SU-DHL-6 (cell line): ENCODE results near the gene CHD6.

ENCODE experiments used
- H2AFZ ChIP-seq: fragments of 200-600 bp; sonication (generic); 2 replicates; pipeline ENCODE4 v1.6.1; 2014; ENCODE audit warnings: low read depth, mild to moderate bottlenecking, moderate library complexity, mixed read lengths, antibody characterized with exemption, low read length; ENCODE audit not compliant: severe bottlenecking
- H3F3A ChIP-seq: fragments of 200-600 bp; shearing (Covaris generic); 2 replicates; pipeline ENCODE4 v1.6.0; 2016; ENCODE audit warnings: antibody characterized with exemption, mild to moderate bottlenecking; ENCODE audit not compliant: insufficient read depth
- H3K27ac ChIP-seq: fragments of 200-600 bp; sonication (generic); 2 replicates; pipeline ENCODE4 v1.5.1; 2016; ENCODE audit warnings: low read depth, mild to moderate bottlenecking, low read length, moderate library complexity, mixed read lengths
- H3K27me3 ChIP-seq: fragments of 200-600 bp; sonication (generic), shearing (Covaris generic); 2 replicates; pipeline ENCODE4 v1.6.0; 2014; ENCODE audit warnings: mild to moderate bottlenecking, low read length
- H3K36me3 ChIP-seq: fragments of 200-600 bp; sonication (generic); 2 replicates; pipeline ENCODE4 v1.6.1; 2014; ENCODE audit warnings: mild to moderate bottlenecking, low read length, mixed read lengths
- H3K4me2 ChIP-seq: fragments of 300-600, 200-600 bp; shearing (Covaris generic), sonication (generic); 2 replicates; pipeline ENCODE4 v1.6.0; 2014; ENCODE audit warnings: low read length, low read depth, mild to moderate bottlenecking; ENCODE audit not compliant: poor library complexity, severe bottlenecking
- H3K4me3 ChIP-seq: fragments of 200-600 bp; sonication (generic); 2 replicates; pipeline ENCODE4 v1.5.1; 2014; ENCODE audit warnings: antibody characterized with exemption, low read length, mild to moderate bottlenecking, mixed read lengths; ENCODE audit not compliant: insufficient read depth, poor library complexity, severe bottlenecking
- H3K79me2 ChIP-seq: fragments of 200-600 bp; sonication (generic); 2 replicates; pipeline ENCODE4 v1.6.1; 2014; ENCODE audit warnings: mild to moderate bottlenecking, low read length, moderate library complexity; ENCODE audit not compliant: insufficient read depth
- H3K9ac ChIP-seq: fragments of 200-600 bp; sonication (generic); 2 replicates; pipeline ENCODE4 v1.7.0; 2014; ENCODE audit warnings: mild to moderate bottlenecking, low read length
- H3K9me2 ChIP-seq: fragments of 200-600 bp; sonication (generic); replicated peaks from 2 replicates; pipeline ENCODE4 v1.6.1; 2014; ENCODE audit warnings: low read length; ENCODE audit not compliant: insufficient read depth
- H3K9me3 ChIP-seq: fragments of 200-600 bp; sonication (generic); 2 replicates; pipeline ENCODE4 v1.6.1; 2014; ENCODE audit warnings: low read length, mixed read lengths; ENCODE audit not compliant: insufficient read depth
- H4K20me1 ChIP-seq: fragments of 200-600 bp; sonication (generic); 2 replicates; pipeline ENCODE4 v1.6.1; 2014; ENCODE audit warnings: low read depth, mild to moderate bottlenecking, antibody characterized with exemption, low read length, moderate library complexity, mixed read lengths
- EZH2phosphoT487 ChIP-seq: fragments of 200-600 bp; sonication (generic), shearing (Covaris generic); conservative IDR thresholded peaks from 2 replicates; pipeline ENCODE4 v1.6.1; 2018; ENCODE audit warnings: mild to moderate bottlenecking, antibody characterized with exemption, low read length, moderate library complexity, mixed read lengths
- TF ChIP-seq, protein P1 (sequence below): fragments of 200-600 bp; sonication (generic); IDR thresholded peaks from one replicate; pipeline ENCODE4 v1.5.1; 2017; ENCODE audit warnings: antibody characterized with exemption, mild to moderate bottlenecking, low read length, moderate library complexity; ENCODE audit not compliant: insufficient read depth, poor library complexity, severe bottlenecking

The CHD6 gene, protein sequence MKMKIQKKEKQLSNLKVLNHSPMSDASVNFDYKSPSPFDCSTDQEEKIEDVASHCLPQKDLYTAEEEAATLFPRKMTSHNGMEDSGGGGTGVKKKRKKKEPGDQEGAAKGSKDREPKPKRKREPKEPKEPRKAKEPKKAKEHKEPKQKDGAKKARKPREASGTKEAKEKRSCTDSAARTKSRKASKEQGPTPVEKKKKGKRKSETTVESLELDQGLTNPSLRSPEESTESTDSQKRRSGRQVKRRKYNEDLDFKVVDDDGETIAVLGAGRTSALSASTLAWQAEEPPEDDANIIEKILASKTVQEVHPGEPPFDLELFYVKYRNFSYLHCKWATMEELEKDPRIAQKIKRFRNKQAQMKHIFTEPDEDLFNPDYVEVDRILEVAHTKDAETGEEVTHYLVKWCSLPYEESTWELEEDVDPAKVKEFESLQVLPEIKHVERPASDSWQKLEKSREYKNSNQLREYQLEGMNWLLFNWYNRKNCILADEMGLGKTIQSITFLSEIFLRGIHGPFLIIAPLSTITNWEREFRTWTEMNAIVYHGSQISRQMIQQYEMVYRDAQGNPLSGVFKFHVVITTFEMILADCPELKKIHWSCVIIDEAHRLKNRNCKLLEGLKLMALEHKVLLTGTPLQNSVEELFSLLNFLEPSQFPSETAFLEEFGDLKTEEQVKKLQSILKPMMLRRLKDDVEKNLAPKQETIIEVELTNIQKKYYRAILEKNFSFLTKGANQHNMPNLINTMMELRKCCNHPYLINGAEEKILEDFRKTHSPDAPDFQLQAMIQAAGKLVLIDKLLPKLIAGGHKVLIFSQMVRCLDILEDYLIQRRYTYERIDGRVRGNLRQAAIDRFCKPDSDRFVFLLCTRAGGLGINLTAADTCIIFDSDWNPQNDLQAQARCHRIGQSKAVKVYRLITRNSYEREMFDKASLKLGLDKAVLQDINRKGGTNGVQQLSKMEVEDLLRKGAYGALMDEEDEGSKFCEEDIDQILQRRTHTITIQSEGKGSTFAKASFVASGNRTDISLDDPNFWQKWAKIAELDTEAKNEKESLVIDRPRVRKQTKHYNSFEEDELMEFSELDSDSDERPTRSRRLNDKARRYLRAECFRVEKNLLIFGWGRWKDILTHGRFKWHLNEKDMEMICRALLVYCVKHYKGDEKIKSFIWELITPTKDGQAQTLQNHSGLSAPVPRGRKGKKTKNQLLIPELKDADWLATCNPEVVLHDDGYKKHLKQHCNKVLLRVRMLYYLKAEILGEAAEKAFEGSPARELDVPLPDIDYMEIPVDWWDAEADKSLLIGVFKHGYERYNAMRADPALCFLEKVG (N-terminal part only)

DNA sequence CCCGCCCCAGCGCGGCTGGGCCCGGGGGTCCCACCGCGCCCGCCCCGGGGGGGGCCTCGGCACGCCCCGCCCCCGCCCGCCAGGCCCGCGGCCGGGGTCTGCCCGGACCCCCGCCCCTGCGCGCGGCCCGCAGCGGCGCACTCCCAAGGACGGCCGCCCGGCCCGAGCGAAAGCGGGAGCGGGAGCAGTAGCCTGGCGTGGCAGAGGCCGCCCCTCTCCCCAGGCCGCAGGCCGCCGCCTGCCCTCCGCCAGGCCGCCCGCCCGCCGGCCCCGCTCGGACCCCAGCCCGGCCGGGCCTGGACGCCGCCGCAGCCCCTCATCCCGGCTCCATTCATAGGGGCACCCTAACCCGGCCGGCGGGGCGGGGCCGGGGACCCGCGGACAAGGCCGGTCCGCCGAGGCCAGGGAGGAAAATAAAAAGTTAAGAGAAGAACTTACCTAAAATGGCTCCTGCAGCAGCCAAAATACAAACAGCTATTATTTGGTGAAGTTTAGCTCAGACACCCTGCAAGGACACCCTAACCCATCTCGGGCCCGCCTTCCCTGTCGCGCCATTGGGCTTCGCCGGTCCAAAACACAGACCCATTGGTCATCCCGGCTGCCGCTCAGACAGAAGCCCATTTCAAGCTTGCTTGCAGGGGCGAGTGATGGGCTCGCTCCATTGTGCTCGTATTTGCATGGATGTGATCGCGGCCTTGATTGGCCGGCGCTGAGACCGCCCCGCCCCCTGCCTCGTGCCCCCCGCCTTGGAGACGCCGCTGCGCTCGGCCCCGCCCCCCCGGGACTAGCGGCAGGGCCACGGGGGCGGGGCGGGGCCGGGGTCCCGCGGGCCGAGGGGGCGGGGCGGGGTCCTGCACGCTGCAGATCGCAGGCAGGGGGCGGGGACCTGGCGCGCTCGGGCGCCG lies at the start of gene CHD6:
Gene CHD6 (minus strand): TSS at position 476 of the 905 bp plus-strand sequence. CDS start 67,040 bp downstream, outside the sequence.
- Histone ChIP-seq H3K79me2 (peaks cover 42% of the 10 kb centered on the region), H3F3A (0 out of 2 replicates have a peak, but pooled peaks cover 6% of the 10 kb centered on the region), H4K20me1 (peaks cover 27% of the 10 kb centered on the region; the same call in 1 of the 2 replicates), H3K27me3 (no peaks in the 10 kb centered on the region), H3K9me2 (no peaks in the 10 kb centered on the region), H3K36me3 (no peaks in the 10 kb centered on the region), H3K27ac (peak within 1 kb of the TSS; percentile 61), H3K4me2 (peak within 1 kb of the TSS; percentile 77), H2AFZ (peak within 1 kb of the TSS; percentile 93), H3K9ac (peak within 1 kb of the TSS; percentile 63), H3K4me3 (peak within 1 kb of the TSS; percentile 95), H3K9me3 (no peaks in the 10 kb centered on the region)
- TF ChIP-seq, protein P1, sequence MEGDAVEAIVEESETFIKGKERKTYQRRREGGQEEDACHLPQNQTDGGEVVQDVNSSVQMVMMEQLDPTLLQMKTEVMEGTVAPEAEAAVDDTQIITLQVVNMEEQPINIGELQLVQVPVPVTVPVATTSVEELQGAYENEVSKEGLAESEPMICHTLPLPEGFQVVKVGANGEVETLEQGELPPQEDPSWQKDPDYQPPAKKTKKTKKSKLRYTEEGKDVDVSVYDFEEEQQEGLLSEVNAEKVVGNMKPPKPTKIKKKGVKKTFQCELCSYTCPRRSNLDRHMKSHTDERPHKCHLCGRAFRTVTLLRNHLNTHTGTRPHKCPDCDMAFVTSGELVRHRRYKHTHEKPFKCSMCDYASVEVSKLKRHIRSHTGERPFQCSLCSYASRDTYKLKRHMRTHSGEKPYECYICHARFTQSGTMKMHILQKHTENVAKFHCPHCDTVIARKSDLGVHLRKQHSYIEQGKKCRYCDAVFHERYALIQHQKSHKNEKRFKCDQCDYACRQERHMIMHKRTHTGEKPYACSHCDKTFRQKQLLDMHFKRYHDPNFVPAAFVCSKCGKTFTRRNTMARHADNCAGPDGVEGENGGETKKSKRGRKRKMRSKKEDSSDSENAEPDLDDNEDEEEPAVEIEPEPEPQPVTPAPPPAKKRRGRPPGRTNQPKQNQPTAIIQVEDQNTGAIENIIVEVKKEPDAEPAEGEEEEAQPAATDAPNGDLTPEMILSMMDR, result no peak
- no peak for TF ChIP-seq EZH2phosphoT487

DNA sequence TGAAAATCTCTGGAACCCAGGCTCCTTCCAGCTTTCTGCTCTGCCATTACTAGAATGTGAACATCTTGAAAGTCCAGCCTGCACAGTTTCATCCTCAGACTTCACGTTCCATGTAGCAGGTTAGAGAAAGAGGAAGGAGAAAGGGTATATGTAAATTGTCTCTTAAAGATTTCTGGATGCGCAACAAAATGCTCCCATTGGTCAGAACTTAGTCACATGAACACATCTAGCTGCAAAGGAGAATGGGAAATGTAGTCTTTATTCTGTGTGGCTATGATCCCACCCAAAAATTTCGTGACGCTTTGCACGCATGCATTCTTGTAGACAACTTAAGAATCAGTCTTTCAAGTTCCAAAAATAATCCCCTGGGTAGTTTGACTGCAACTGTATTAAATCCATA lies 46.4 kb upstream of the CHD6 start:
- H3K9me3 ChIP-seq, result no peaks in the 10 kb centered on the region
- H4K20me1 ChIP-seq, result no peaks in the 10 kb centered on the region
- no peaks in the 10 kb centered on the region for H3F3A ChIP-seq
- TF ChIP-seq, protein P1, result no peak
- no peak for TF ChIP-seq EZH2phosphoT487
- no peak overlapping the region for H3K27ac ChIP-seq
- H3K4me3 ChIP-seq, result peak overlapping the region; percentile 52
- H3K79me2 ChIP-seq, result no peaks in the 10 kb centered on the region
- peak overlapping the region; percentile 99 for H2AFZ ChIP-seq
- no peaks in the 10 kb centered on the region for H3K27me3 ChIP-seq
- H3K9me2 ChIP-seq, result no peaks in the 10 kb centered on the region
- no peaks in the 10 kb centered on the region for H3K36me3 ChIP-seq
- H3K4me2 ChIP-seq, result peak overlapping the region; percentile 81
- H3K9ac ChIP-seq, result peak overlapping the region; percentile 35; the same call in 1 of the 2 replicates

DNA sequence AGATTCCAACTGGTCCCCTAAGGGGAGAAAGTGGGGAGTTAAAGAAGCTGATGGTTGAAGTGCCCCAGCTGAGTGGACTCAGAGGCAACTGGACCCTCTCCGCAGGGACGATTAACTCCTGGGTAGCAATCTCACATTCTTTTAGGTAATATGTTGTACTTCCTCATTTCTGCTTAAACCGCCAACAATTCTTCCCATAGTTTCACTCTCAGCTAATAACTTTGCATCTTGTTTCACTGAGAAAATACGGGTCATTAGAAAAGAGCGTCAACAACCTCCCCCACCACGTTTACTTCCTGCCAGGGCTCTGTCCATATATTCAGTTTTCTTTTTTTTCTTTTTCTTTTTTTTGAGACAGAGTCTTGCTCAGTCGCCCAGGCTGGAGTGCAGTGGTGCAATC lies 39.5 kb upstream of the CHD6 start:
- H3K9me2 ChIP-seq, result no peaks in the 10 kb centered on the region
- H3K27ac ChIP-seq, result no peak overlapping the region
- no peak for TF ChIP-seq EZH2phosphoT487
- TF ChIP-seq, protein P1, result no peak
- H3K9me3 ChIP-seq, result no peaks in the 10 kb centered on the region
- no peaks in the 10 kb centered on the region for H3K27me3 ChIP-seq
- no peak overlapping the region for H3K9ac ChIP-seq
- no peak overlapping the region for H3K4me2 ChIP-seq
- no peaks in the 10 kb centered on the region for H4K20me1 ChIP-seq
- no peak overlapping the region for H3K4me3 ChIP-seq
- H2AFZ ChIP-seq, result no peak overlapping the region
- no peaks in the 10 kb centered on the region for H3K36me3 ChIP-seq
- no peaks in the 10 kb centered on the region for H3F3A ChIP-seq
- H3K79me2 ChIP-seq, result no peaks in the 10 kb centered on the region
